ENCODE data around the gene ITPRID2. TPM values are rescaled to one million over a fixed set of nuclear protein-coding genes. Genes with fewer than 3 reads are reported as not detected.

The ITPRID2 gene
- total and polyA plus RNA-seq, 7 donors, result 70.9 to 135 (median 87.4) TPM

DNA sequence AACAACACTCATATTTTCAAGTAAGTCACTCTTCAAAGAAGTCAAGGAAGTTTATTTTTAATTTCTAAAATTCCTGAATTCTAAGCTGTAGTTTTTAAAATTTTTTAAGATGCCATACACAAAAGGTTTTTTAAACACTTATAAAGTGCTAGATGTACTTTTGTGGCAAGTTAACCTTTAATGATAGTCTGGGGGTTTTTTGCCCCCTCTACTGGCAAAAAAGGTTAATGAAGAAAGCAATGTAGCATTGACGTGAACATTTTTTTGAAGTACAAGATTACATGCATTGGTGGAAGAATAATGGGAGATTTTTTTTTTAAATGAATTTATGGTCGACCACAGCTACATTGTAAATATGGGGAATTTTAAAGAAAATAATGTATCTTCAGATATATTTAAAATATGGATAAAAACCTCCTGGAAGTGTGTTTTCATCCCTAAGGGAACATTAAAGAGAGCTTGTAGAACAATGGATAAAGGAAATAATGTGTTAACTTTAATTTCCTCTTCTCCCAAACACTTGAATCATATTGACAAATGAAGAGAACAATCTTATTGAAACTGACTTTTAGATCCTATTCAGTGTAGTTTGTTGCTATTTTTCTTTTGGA lies 12.6 kb downstream of the ITPRID2 start:
- intact Hi-C loops (cut with DNase I), result loop anchor here (1.0 kb wide), 1 partner anchor 161 kb away; no protein-coding TSS in a partner anchor
- 13 to 21% methylated on average over 2 of the region's 2 CpGs for WGBS, 2 donors
- no peak for TF ChIP-seq EP300 (IDR thresholded peaks at IDR 0.05)
- no peak for TF ChIP-seq POLR2AphosphoS5 (IDR thresholded peaks at IDR 0.05)
- TF ChIP-seq POLR2A (IDR thresholded peaks at IDR 0.05), result no peak
- TF ChIP-seq, protein P1, sequence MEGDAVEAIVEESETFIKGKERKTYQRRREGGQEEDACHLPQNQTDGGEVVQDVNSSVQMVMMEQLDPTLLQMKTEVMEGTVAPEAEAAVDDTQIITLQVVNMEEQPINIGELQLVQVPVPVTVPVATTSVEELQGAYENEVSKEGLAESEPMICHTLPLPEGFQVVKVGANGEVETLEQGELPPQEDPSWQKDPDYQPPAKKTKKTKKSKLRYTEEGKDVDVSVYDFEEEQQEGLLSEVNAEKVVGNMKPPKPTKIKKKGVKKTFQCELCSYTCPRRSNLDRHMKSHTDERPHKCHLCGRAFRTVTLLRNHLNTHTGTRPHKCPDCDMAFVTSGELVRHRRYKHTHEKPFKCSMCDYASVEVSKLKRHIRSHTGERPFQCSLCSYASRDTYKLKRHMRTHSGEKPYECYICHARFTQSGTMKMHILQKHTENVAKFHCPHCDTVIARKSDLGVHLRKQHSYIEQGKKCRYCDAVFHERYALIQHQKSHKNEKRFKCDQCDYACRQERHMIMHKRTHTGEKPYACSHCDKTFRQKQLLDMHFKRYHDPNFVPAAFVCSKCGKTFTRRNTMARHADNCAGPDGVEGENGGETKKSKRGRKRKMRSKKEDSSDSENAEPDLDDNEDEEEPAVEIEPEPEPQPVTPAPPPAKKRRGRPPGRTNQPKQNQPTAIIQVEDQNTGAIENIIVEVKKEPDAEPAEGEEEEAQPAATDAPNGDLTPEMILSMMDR (IDR thresholded peaks at IDR 0.05), result peak in 3 of 4 experiments; percentile 23 to 56 (median 38)
- DNase-seq, result no peak
- Histone ChIP-seq H3K4me1 (peaks cover 0 to 45% (median 15%) of the 10 kb centered on the region in 4 donors), H3K4me3 (no peak overlapping the region), H3K36me3 (peaks cover 0 to 42% (median 21%) of the 10 kb centered on the region in 4 donors), H3K27ac (no peak overlapping the region), H3K9me3 (no peaks in the 10 kb centered on the region), H3K27me3 (no peaks in the 10 kb centered on the region)

DNA sequence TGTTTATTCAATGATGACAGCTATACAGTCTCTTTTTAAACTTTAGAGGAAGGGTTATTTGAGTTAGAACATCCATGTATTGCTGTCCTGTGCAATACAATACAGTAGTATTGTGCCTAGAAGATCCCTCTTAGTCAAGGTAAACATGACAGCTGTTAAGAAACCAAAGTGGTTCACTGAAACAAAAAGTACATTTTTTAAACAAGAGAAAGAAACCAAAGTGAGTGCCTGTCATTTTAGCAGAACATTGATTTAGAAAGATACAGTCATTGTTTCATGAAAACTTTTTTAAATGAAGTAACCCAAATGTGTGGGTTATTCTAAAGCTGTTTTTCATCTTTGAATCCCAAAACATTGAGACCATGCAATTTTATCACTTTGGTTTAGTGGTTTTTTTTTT lies 15.5 kb downstream of the ITPRID2 start:
- H3K27me3 ChIP-seq, result no peaks in the 10 kb centered on the region
- H3K9me3 ChIP-seq, result no peaks in the 10 kb centered on the region
- H3K4me3 ChIP-seq, result no peak overlapping the region
- no peak overlapping the region for H3K27ac ChIP-seq
- intact Hi-C loops (cut with DNase I), result no loop called here
- DNase-seq, result no peak
- peaks cover 0 to 50% (median 15%) of the 10 kb centered on the region in 4 donors for H3K4me1 ChIP-seq
- H3K36me3 ChIP-seq, result peaks cover 0 to 34% (median 5%) of the 10 kb centered on the region in 4 donors
- TF ChIP-seq, protein P1 (IDR thresholded peaks at IDR 0.05), result no peak
- TF ChIP-seq POLR2A (IDR thresholded peaks at IDR 0.05) (no peak), POLR2AphosphoS5 (IDR thresholded peaks at IDR 0.05) (no peak), EP300 (IDR thresholded peaks at IDR 0.05) (no peak)

DNA sequence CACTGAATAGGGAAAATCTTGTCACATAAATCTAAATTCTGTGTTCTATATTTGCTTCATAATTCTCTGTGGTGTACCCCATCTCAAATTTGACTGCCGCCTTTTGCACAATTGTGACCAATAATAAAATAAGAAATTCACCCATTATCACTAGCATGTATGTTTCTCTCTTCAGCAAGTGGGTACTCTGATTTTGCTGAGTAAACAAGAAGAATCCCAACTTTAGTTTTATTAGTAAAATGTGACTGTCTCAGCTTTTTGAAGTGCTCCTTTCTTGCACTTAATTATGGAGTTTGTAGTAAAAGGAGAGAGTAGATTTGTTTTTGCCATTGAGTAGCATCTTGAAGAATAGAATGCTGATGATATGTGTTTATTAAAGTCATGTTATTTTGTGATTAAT lies 16.1 kb downstream of the ITPRID2 start:
- no peak for DNase-seq
- no peaks in the 10 kb centered on the region for H3K27me3 ChIP-seq
- H3K4me3 ChIP-seq, result no peak overlapping the region
- H3K9me3 ChIP-seq, result no peaks in the 10 kb centered on the region
- intact Hi-C loops (cut with DNase I), result no loop called here
- 94 to 100% methylated on average over 1 of the region's 1 CpG for WGBS, 2 donors
- no peak for TF ChIP-seq POLR2A (IDR thresholded peaks at IDR 0.05)
- TF ChIP-seq, protein P1 (IDR thresholded peaks at IDR 0.05), result no peak
- TF ChIP-seq POLR2AphosphoS5 (IDR thresholded peaks at IDR 0.05), result no peak
- TF ChIP-seq EP300 (IDR thresholded peaks at IDR 0.05), result no peak
- H3K36me3 ChIP-seq, result peaks cover 0 to 33% (median 1%) of the 10 kb centered on the region in 4 donors
- H3K27ac ChIP-seq, result no peak overlapping the region
- H3K4me1 ChIP-seq, result peaks cover 0 to 50% (median 15%) of the 10 kb centered on the region in 4 donors

- H3K9me3 ChIP-seq, result no peaks in the 10 kb centered on the region
- DNase-seq, result no peak
- TF ChIP-seq POLR2AphosphoS5 (IDR thresholded peaks at IDR 0.05) (no peak), POLR2A (IDR thresholded peaks at IDR 0.05) (no peak), EP300 (IDR thresholded peaks at IDR 0.05) (no peak)
- TF ChIP-seq, protein P1 (IDR thresholded peaks at IDR 0.05), result no peak
- H3K27ac ChIP-seq, result no peak overlapping the region
- intact Hi-C loops (cut with DNase I), result no loop called here
- no peak overlapping the region for H3K4me3 ChIP-seq
- peaks cover 0 to 50% (median 16%) of the 10 kb centered on the region in 4 donors for H3K36me3 ChIP-seq
- peaks cover 0 to 28% (median 5%) of the 10 kb centered on the region in 4 donors for H3K4me1 ChIP-seq
- 16 to 51% methylated on average over 2 of the region's 2 CpGs for WGBS, 2 donors
- H3K27me3 ChIP-seq, result no peaks in the 10 kb centered on the region
Observed at GRCh38 chr2:181910028-181910831, 18.7 kb downstream of the ITPRID2 start.
